HG03097 (cell line): ENCODE measurements around the gene SIAH2.

ENCODE experiments used
- ATAC-seq: cut with Tn5 transposase; IDR thresholded peaks from one replicate; pipeline ENCODE4 v1.9.1; 2021; ENCODE audit not compliant: unreplicated experiment, low FRiP score

The SIAH2 gene

DNA sequence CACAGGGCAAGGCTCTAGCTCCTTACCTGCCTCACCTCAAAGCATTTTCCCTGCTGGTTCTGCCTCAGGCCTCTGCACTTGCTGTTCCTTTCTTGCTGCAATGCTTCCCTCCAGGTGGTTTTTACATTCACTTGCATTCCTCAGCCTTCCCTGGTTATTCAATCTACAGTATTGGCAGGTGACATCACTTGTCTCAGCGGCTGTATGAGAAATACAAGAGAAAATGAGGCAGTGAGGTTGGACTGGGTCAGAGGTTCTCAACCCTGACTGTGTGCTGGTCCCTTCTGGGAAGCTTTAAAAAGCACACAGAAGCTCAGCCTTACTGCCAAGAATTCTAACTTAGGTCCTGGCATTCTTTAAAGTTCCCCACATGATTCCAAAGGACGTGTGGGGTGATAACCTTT is 26.7 kb downstream of the SIAH2 start:
- no peak for ATAC-seq

DNA sequence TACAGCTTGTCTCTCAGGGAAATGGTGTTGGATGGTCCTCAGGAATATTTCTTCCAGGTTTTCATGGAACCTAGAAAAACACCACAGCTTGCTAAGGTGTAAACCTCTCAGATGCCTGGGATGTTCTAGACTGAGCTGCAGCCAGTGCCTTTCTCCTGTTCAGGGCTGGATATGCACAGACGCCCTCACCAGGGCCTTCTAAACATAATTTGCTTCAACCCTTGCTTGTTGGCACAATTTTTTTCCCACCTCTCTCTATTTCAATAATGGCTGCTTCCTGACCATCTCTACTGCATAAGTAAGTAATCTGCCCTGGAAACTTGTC is 28.2 kb downstream of the SIAH2 start:
- ATAC-seq: no peak

- no peak for ATAC-seq
Observed at GRCh38 chr3:150733936-150734794, 28.8 kb downstream of the SIAH2 start.

- ATAC-seq: no peak
Observed at GRCh38 chr3:150733373-150733935, 29.5 kb downstream of the SIAH2 start.

DNA sequence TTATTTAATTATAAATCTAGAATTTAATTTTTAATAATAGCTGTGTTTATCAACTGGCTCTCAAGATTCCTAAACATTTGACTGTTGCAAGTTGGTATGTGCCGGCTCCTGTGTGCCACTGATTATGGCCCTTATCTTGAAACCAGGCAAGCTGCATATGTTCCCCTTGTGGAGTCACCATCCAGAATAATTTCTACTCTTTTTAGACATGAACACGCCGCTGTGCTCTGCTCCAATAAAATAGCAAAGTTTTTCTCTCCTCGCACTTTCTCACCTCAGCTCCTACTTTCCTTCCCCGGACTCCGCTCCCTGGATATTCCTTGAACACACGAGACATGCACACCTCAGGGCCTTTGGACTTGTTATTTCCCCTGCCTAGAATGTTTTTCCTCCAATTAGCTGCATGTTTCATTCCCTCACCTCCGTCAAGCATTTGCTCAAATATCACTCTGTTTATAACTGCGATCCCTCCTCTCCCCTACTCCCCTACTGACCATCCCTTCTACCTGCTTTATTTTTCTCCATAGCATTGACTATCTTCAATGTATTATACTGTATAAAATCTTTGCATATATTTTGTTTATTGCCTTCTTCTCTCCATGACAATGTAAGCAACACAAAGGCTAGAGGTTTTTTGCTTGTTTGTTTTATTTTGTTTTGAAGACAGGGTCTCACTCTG is 33.1 kb downstream of the SIAH2 start:
- no peak for ATAC-seq

GRCh38 chr3:150727653-150728502 is 35.1 kb downstream of the SIAH2 start:
- ATAC-seq: no peak

DNA sequence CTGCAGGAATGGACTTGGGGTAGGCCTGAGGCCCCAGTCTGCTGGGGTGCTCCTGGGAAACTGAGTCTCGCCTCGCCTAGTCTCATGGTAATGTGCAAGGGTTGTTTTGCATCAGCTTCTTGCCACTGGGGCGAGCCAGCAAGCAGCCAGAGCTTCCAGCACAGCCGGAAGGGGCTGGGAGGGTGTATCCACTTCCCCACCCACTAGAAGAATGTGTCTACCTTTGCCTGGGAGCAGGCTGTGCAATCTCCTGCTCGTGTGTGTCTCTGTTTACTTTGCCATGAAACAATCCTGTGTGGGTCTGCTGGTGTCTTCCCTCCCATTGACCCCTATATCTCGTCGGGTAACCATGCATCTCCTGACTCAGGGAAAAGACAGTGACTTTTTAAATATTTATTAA is 37.4 kb downstream of the SIAH2 start:
- ATAC-seq: no peak

DNA sequence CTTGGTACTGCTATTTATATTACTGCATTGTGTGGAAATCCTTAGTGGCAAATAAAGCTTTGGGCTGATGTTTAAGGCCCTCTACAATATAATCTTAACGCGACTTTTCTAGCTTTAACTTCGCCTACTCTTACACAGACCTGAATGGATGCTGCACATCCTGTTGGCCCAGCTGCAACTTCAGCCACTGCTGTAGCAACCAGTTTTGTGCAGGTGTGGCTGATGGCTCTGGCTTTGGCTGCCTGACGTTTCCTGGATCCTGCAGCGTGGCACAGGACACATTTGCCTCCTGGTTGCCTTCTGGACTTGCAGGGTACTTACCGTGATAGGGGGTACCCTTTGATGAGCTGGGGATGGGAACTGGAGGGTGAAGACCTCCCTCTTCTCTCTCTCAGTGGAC is 39.0 kb downstream of the SIAH2 start:
- ATAC-seq: no peak

GRCh38 chr3:150722267-150722666 is 40.7 kb downstream of the SIAH2 start:
- ATAC-seq: no peak

DNA sequence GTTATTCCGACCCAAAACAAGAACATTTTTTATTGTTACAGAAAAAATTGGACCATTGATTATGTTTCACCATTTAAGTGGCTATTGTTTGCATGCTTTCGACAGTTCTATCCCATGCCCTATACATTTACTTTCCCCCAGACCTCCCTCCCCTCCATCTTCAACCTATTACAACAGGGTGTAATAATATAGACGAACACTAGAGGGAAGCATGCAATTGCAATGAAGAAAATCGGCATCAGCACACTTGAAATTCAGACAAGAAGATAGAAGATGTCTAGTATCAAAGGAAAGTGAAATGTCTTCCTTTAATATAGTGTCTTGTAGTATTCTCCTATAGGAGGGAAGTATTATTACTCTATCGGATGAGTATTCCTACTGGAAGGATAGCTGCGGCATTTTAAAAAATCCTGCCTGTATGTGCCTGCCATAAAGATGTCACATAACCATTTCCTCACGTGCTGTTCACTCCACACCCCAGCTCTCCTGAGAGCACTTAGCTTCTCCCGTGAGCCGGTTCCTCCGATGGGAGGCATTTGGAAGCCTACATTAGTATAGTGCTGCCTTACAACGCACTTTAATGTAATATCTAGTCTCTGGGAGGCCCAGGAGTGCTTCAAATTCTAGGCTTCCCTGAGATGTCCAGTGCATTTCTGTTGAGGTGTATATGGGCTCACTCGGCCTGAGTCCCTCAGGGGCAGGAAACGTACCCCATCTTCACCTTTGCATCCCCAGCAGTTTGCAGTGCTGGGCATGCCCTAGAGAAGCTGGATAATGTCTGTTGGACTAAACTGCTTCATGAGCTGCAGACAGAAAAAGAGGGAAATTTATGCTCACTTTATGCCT is 41.5 kb downstream of the SIAH2 start:
- ATAC-seq: peak; percentile 72

DNA sequence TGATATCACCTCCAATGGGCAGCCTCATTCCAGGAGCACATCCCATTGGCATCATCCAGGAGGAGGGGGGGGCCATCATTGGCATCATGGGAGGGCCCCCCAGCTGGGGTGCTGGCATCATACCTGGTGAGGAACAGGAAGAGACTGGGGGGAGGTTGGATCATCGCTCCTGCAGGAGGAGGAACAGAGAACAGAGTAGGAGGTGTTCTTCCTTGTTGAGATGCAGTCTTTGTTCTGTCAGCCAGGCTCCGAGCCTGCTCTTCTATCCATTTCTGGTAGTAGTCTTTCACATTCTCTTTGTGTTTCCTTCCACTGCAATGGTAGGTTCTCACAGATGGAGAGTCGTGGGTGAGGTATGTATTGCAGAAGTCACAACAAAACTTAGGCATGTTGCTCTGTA is 42.5 kb downstream of the SIAH2 start:
- ATAC-seq: no peak

- ATAC-seq: no peak
Observed at GRCh38 chr3:150710097-150710496, 52.9 kb downstream of the SIAH2 start.

GRCh38 chr3:150703756-150704344 is 59.1 kb downstream of the SIAH2 start, which contains the start of gene ERICH6:
Gene ERICH6 (minus strand): TSS chr3:150703920. CDS start chr3:150703898, 22 bp downstream.
- ATAC-seq: peak; percentile 99

GRCh38 chr3:150703299-150703755 is 59.6 kb downstream of the SIAH2 start:
- peak; percentile 26 for ATAC-seq

DNA sequence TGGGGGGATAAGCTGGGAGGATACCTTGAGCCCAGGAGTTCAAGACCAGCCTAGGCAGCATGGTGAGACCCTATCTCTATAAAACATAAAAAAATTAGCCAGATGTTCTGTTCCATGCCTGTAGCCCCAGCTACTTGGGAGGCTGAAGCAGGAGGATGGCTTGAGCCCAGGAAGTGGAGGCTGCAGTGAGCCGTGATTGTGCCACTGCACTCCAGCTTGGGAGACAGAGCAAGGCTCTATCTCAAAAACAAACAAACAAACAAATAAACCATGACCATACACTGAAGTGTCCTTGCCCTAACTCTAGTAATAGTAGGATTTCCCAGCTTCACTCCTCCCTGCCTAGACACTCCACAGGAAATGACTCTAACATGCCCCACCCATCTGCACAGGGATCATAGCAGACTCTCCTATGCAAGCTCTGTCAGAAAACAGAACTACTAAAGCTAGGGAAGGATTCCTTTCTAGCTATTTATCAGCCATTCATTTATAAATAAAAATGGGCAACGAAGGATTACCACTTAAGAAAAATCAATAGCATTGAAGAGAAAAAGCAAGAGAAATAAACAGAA is 63.8 kb downstream of the SIAH2 start:
- no peak for ATAC-seq

- ATAC-seq: no peak
Observed at GRCh38 chr3:150697646-150698045, 65.3 kb downstream of the SIAH2 start.

GRCh38 chr3:150691414-150692040 is 71.4 kb downstream of the SIAH2 start:
- ATAC-seq: no peak
